NOMO-1 treated with DMSO at 0.1 percent for 48 hours (cell line): Measurements from ENCODE around the gene FAF1.

Experiments used
- DNase-seq: peaks from one replicate; lab custom pipeline; 2025; ENCODE audit not compliant: unreplicated experiment; lab: John Stamatoyannopoulos, UW

The FAF1 gene

DNA sequence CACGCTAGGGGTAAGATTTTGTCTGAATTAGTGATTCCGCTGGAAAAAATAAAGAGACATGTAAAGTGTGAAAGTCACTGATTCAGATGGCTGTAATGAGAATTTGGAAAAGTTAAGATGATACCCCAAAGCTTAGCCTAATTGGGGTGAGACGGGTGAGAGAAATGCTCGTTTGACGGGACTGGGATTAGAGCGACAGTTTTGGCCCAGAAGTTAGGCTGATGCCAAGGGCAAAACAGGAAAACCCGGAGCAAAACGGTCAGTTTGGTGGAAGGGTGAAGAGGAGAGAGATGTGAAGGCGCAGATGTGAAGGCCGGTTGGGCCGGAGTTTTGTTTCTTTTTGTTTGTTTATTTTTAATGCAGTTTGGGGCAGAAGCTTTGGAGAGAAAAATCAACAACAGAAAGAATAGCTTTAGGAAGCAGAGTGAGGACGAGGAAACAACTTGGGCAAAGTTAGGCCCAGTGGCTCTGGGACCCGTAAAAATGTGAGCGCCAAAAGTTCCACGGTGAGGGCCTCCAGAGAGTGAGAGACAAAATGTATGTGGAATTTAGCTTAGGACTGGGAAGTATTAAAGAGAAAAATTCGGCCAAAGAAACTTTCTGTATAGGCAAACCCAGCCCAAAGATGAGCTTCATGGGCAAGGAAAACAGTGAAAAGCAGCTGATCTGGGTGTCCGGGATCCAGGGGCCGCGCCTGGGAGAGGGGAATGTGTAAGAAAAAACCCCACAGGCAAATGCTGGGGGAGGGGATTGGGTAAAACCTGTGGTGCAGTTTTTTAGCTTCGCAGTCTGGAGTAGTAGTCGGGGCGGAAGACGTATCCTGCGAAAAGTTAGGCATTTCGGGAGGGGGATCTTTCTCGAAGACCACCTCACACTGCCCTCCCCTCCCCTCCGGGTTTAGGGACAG is 538.0 kb downstream of the FAF1 start:
- DNase-seq = no peak

DNA sequence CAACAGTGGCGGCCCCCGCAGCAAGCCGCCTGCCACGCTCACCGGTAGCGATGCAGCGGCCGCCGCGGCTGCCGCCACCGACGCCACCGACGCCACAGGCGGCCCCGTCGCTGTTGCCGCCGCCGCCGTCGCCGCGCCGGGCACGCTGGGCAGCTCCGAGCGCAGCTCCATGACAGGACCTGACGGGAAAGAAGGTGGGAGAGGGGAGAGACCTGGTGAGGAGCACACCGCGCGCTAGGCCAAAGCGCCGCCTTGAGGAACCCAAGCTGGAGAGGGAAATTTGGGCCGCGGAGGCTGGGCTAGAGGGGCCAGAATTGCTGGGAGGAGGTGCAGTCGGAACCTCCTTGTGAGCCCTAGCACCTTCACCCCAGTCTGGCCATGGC is 538.7 kb downstream of the FAF1 start:
- no peak for DNase-seq

DNA sequence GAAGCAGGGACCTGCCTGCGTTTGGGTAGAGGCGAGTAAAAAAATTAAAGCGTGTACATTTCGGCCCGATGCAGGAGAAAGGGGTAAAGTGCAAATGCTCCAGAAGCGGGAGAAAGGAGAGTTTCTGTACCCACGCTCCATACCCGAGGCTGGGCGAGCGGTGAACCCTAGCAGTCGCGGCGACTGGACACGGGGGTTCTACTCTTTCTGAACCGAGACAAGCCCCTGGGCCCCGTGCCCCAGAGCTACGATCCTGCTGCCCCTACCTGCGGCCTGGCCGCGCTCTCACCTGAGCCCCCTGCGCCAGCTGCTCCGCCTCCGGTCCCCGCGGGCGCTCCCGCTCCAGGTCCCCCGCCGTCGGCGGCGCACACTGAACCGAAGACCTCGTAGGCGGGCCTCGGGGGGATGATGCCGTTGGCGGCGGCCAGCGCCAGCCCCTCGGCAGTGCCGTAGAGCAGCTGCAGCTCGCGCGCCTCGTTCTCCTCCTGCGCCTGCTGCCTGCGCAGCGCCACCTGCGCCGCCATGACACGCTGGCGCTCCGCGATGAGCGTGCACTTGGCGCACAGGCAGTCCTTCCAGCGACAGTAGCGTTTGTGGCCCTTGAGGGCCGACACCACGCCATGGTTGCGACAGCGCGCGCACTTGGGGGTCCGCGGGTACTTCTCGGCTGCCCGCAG is 539.2 kb downstream of the FAF1 start:
- DNase-seq = no peak

DNA sequence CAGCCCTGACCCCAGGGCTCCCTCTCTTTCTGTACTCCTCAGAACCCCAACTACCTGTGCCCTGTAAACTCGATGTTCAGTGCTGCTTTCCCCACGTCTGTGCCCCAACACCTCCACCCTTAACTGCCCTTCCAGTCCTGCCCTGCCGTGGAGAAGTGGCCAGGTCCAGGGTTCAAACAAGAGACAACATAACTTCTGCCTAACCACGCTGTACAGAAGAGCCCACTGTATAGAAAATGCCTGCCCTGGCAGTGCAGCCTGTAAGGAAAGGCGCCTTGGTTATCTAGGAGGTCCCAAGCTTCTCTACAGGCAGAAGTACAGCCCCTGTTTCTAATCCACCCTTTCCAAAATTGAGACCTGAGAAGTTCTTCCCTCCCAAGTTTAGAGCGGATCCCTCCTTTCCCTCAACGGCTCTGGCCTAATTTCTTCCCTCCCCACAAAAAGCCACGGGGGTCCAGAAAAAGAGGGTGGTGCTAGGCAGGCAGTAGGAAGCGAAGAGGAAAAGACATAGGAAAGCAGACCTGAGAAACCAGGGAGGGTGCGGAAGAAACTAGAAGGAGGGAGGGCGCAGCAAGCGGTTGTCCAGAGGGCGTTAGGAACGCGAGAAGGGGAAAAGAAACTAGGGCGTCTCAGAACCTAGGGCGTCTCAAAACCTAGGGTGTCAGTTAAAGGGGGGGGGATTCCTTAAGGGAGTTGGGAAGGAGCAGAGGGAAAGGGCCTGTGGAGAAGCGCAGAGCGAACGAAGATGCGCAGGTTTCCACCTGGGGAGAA is 540.0 kb downstream of the FAF1 start:
- DNase-seq = no peak

DNA sequence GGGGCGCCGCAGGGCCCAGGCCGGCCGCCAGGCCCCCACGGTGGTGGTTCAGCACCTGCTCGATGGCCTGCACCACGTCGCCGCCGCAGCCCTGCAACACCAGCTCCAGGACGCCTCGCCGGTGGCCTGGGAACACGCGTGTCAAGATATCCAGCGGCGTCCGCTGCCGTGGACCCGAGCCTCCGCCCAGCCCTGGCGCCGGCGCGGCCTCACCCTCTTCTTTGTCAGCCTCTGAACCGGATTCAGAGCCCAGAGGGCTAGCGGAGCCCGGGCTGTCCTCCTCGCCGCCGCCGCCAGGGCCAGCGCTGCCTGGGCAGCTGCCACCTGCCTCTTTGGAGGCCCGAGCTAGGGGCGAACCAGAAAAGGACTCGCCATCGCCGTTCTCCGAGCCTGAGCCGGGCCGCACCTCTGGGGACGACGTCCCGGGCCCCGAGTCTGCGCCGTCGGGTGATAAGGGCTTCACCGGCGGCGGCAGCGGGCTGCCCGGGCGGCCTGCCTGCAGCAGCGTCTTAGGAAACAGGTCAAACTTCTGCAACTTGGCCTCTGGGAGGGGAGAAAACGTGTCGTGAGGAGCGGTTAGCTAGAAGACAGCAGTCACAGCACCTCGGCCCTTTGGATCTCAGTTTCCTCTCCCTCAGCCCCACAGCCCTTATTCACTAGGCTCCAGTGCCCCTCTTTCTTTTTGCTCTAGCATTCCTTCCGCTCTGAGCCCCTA is 540.7 kb downstream of the FAF1 start:
- DNase-seq = no peak

DNA sequence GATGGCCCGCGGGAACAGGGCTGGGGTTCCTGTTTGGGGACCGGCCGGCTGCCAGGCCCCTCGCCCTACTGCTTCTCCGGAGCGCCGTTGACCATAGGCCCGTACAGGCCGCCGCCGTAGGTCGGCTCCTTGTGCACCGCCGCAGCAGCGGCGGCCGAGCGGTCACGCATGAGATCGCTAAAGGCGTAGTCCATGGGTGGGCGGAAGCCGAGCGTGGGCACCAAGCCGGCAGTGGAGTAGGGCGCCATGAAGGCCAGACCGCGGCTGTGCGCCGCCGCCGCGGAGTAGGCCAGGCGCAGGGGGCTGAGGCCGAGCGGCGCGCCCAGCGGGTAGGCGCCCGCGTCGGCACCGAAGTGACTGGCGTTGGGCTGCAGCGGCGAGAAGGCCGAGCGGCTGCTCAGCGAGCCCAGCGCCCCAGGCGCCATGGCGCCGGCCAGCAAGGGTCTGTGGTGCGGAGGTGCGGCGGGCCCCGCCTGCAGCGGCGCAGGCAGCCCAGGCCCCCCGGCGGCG is 541.4 kb downstream of the FAF1 start:
- DNase-seq = no peak

DNA sequence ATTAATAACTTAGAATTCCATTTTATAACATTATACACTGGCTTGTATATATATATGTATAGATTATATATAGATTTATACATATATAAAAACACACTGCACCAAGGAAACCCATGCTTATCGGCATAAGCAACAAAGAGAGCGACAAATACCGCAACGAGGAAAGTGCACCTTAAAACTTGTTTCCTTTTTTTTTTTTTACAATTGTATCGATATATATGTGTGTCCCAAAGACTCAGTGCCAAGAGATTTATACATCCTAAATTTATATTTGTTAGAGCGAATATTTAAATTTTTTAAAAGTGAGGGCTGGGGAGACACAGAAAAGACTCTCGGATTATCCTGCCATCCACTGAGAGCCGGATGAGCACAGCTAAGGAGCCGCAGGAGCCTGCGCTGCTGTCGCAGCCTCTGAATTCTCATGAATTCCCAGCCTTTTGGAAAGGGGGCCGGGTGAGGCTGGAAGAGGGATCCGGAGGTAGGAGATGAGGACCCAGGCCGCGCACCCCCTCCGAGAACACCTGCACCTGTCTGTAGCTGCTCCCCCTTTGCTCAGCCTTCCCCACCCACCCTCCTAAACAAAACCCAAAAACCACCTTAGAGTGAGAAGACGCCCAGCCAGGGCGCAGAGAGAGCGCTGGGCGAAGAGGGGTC is 542.0 kb downstream of the FAF1 start:
- DNase-seq = no peak

DNA sequence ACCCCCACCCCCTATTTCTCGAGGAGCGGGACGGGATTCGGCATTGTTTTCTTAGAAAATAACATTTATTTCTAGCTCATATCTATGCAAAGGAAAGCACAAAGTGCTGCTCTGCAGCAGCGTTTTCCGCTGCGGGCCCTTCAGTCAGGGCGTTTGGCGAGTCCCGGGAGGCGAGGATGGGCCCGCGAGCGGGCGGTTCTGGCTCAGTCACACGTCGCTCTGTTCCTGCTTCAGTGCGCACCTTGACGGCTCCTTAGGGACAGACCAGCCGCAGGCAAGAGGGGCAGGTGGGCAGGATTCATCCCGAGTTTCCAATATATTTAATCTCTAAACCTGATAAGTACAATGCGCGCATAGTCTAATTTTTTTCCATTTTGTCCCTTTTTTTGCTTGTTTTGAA is 542.6 kb downstream of the FAF1 start:
- DNase-seq = no peak

DNA sequence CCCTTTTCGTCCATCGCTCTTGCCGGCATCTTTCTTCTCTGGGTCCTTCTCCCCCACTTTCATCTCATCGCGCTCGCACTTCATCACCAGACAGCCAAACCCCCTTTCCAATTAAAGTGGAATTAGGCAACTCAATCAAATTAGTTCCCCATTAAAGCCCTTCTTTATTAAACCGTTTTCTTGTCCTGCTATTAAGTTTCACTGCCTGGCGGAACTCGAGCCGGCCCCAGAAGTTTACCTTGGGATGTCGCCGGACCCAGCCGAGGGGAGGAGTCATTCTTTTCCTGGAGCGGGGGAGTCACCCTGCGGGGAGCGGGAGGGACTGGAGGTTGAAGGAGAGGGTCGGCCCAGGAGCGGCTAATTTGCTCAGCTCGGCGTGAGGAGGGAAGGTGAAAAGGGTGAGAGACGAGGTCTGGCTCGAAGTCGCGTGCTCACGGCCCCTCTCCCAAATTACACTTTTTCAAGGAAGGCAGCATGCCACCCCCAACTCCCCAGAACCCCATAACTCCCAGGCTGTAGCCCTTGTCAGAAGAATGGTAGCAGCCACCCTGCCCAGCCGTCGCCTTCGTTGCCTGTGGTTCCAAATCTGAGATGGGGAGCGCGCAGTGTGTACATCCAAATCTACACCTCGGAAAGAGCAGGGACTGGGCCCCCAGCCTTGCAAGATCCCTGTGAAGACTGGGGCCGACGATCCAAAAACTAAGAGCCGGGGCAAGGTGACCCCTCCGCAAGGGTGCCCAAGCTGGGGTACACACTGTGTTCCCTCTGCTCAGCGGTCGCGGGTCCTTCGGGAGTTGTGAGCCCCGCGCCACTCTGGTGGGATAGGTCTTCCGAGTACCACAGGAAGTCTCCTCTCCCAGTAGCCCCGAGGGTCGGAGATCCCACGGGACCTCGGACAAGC is 543.3 kb downstream of the FAF1 start:
- DNase-seq = no peak

DNA sequence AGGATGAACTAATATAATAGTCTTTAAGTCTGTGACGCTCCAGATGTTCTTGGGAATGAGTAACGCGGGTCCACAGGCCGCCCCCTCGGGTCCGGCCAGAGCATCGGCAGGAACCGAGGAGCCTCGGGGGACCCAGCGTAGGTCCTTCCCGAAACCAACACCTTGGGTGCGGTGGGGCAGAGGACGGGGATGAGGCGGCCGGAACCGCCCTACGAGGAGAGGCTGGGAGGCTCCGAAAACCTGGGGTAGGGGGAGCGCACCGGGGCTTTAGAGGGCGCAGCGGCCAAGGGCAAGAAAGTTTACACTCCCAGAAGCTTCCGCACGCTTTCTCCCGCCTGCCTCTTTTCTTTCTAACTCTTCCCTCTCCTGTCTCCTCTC is 543.9 kb downstream of the FAF1 start:
- no peak for DNase-seq

DNA sequence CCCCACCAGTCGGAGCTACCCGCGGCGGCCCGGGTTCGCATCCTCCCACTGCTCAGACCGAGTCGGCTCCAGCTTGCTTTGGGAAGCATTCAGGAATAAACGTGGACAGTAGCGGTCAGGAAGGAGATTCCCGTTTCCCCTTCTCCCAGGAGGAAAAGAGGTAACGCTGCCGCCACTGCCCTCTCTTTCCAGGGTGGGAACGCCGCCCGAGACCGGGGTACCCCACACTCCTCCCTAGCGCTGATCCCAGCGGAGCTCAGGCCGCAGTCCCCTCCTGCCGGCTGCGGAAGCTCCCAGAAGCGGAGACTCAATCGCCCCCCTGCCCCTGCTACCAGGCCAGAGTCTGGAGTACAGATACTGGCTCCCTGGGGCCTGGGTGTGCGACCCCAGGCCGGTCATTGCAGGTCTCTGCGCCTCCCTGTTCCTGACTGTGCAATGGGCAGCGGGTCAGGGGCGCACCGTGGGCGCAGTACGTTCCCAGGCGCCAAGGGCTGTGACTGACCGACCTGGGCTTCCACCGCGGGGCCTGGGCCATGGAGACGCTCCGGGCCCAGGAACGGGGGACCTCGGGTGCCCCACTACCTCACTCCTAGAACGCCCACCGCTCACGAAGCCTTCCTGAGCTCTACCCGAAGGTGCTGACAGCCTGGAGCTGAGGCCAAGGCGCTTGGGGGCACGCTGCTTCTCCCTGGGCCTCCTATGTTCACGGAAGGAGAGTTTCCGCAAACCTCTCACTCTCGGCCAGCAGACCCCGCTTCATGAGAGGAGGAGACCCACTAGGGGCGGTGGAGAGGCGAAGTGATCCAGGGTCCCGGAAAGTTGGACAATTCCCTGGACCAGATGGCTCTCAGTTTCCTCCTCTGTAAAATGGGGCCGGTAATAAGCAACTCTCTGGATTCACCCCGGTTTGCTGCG is 544.6 kb downstream of the FAF1 start:
- no peak for DNase-seq

DNA sequence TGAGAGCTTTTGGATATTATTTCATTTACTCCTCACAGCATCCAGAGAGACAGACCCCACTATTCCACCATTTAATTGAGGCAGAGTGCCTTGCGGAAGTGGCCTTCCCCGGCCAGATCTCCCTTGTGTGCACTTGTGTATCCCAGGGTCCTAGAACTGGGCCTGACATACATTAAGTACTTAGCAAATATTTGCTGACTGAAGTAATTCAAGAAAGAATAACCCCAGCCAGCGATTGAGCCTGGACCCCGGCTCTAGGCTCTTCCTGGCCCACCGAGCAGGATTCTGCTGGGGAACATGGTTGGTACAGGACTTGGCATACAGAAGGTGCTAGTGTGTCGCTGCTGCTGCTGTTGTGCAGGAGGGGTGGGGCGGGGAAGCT is 545.2 kb downstream of the FAF1 start:
- DNase-seq = no peak

DNA sequence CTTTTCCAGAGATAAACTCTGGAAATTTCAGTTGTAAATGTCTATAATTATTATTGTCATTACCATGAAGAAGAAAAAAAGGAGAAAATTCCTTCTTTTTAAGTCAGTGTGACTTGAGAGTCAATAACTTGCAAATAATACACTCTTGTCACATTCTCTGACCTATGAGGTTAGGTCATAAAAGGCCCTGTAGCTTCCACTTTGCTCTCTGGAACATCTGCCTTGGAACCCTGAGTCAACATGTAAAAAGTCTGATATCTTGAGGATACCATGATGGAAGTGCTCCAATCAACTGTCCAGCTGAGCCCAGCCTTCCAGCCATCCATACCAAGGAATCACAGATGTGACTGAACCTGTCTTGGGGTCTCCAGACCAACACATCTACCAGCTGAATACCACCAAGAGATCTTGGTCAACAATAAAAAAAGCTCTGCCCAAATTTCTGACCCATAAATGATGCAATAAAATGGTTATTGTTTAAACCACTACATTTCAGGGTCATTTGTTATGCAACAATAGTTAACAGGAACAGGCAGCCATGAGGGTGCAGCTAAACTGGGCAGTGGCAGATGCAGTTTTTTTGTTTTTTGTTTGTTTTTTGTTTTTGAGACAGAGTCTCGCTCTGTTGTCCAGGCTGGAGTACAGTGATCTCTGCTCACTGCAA is 547.1 kb downstream of the FAF1 start:
- no peak for DNase-seq

DNA sequence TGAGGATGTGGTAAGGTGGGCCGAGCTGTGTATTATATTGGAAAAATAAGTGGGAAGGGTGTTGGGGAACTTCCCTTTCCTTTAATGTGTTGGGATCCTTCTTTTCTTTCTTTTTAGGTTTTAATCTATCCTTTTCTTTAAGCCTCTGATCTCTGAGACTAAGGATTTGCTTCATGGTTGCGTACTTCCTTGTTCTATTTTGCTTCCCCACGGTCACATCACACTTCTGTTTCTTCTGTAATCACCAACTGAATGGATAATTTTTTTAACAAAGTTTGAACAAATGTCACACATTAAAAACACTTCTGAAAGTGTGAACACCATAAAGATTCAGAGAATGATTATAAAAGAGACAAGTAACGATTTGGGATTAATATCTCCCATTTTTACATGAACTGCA is 554.3 kb downstream of the FAF1 start:
- DNase-seq = no peak

DNA sequence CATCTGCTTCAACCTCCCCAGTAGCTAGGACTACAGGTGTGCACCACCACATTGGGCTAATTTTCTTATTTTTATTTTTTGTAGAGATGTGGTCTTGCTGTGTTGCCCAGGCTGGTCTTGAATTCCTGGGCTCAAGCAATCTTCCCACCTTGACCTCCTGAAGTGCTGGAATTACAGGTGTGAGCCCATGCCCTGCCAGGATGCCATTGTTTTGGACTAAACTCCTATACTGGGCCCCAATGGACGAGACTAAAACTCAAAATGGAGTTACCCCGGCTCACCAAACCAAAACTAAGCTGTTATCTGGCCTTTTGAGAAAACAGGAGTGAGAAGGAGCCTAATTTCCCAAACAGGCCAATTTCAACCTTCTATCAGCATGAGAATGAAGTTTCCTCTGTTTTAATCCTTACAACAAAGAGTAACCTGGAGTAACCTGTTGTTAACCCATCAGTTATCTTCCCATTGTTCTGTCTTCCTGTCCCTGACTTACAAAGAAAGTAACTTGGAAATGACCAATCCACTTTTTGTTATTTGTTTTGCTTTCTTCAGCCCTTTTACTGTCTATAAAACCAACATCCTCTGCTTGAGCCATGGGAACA is 566.4 kb downstream of the FAF1 start:
- no peak for DNase-seq
